Fibroblast of lung (primary cell): ENCODE results near the gene HCN3.

Experiments
- CTCF ChIP-seq, 2 donors: IDR thresholded peaks in 1 of 2; conservative IDR thresholded peaks in 1 of 2; 1 replicate in 1 of 2; 2 replicates in 1 of 2; pipeline ENCODE4 v1.5.1; 2011 to 2012; ENCODE audit warnings: low read length in 2 of 2, control low read depth in 1 of 2, inconsistent platforms in 1 of 2, low read depth in 1 of 2, mild to moderate bottlenecking in 1 of 2
- EZH2 ChIP-seq: IDR thresholded peaks from 2 replicates; pipeline ENCODE4 v1.5.1; 2012; ENCODE audit warnings: low read length, control low read depth, mild to moderate bottlenecking; ENCODE audit errors: missing control alignments

DNA sequence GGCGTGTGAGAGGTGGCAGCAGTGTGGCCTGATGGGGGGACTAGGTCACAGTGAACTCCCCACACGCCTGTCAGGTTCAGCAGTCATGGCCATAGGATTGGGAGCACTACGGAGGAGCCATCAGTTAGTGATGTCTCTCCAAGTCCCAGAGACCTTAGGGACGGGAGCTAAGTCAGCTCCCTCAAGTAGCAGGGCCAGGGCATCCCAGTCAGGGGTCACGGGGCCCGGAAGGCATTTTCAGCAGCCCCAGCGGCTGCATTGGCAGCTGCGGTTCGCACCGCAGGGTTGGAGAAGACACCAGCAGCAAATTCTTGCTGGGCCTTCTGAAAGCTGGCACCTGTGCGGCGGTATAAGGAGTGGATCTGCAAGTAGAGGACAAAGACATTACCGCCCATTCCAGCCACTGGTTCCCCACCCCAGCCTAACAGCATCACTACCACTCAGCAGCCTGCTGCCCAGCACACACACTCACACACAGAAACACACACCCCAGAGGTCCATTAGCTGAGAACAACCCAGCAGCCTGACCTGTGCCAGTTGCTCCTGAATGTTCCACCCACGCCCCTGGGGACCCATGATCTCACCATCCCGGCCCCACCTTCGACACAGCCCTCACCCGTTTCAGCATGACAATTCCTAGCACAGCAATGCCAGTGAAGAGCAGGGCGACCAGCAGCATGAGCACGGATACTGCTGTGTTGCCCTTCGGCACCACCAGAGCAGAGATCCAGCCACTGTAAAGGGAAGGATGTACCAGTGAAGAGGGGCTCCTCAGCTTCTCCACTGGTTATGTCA lies 21.0 kb upstream of the HCN3 start:
- TF ChIP-seq CTCF (conservative IDR thresholded peaks at IDR 0.05 in 1 of 2, IDR thresholded peaks at IDR 0.05 in 1 of 2; ENCODE audit: low read depth in 1 of 2, low read length in 2 of 2) (no peak), EZH2 (no peak)
